SU-DHL-6 (cell line): ENCODE data around the gene ABCC3.

Source experiments
- H2AFZ ChIP-seq: fragments of 200-600 bp; sonication (generic); 2 replicates; pipeline ENCODE4 v1.6.1; 2014; ENCODE audit warnings: low read depth, mild to moderate bottlenecking, moderate library complexity, mixed read lengths, antibody characterized with exemption, low read length; ENCODE audit not compliant: severe bottlenecking
- H3F3A ChIP-seq: fragments of 200-600 bp; shearing (Covaris generic); 2 replicates; pipeline ENCODE4 v1.6.0; 2016; ENCODE audit warnings: antibody characterized with exemption, mild to moderate bottlenecking; ENCODE audit not compliant: insufficient read depth
- H3K27ac ChIP-seq: fragments of 200-600 bp; sonication (generic); 2 replicates; pipeline ENCODE4 v1.5.1; 2016; ENCODE audit warnings: low read depth, mild to moderate bottlenecking, low read length, moderate library complexity, mixed read lengths
- H3K27me3 ChIP-seq: fragments of 200-600 bp; sonication (generic), shearing (Covaris generic); 2 replicates; pipeline ENCODE4 v1.6.0; 2014; ENCODE audit warnings: mild to moderate bottlenecking, low read length
- H3K36me3 ChIP-seq: fragments of 200-600 bp; sonication (generic); 2 replicates; pipeline ENCODE4 v1.6.1; 2014; ENCODE audit warnings: mild to moderate bottlenecking, low read length, mixed read lengths
- H3K4me2 ChIP-seq: fragments of 300-600, 200-600 bp; shearing (Covaris generic), sonication (generic); 2 replicates; pipeline ENCODE4 v1.6.0; 2014; ENCODE audit warnings: low read length, low read depth, mild to moderate bottlenecking; ENCODE audit not compliant: poor library complexity, severe bottlenecking
- H3K4me3 ChIP-seq: fragments of 200-600 bp; sonication (generic); 2 replicates; pipeline ENCODE4 v1.5.1; 2014; ENCODE audit warnings: antibody characterized with exemption, low read length, mild to moderate bottlenecking, mixed read lengths; ENCODE audit not compliant: insufficient read depth, poor library complexity, severe bottlenecking
- H3K79me2 ChIP-seq: fragments of 200-600 bp; sonication (generic); 2 replicates; pipeline ENCODE4 v1.6.1; 2014; ENCODE audit warnings: mild to moderate bottlenecking, low read length, moderate library complexity; ENCODE audit not compliant: insufficient read depth
- H3K9ac ChIP-seq: fragments of 200-600 bp; sonication (generic); 2 replicates; pipeline ENCODE4 v1.7.0; 2014; ENCODE audit warnings: mild to moderate bottlenecking, low read length
- H3K9me2 ChIP-seq: fragments of 200-600 bp; sonication (generic); replicated peaks from 2 replicates; pipeline ENCODE4 v1.6.1; 2014; ENCODE audit warnings: low read length; ENCODE audit not compliant: insufficient read depth
- H3K9me3 ChIP-seq: fragments of 200-600 bp; sonication (generic); 2 replicates; pipeline ENCODE4 v1.6.1; 2014; ENCODE audit warnings: low read length, mixed read lengths; ENCODE audit not compliant: insufficient read depth
- H4K20me1 ChIP-seq: fragments of 200-600 bp; sonication (generic); 2 replicates; pipeline ENCODE4 v1.6.1; 2014; ENCODE audit warnings: low read depth, mild to moderate bottlenecking, antibody characterized with exemption, low read length, moderate library complexity, mixed read lengths
- CTCF ChIP-seq: fragments of 200-600 bp; sonication (generic); IDR thresholded peaks from one replicate; pipeline ENCODE4 v1.5.1; 2017; ENCODE audit warnings: antibody characterized with exemption, mild to moderate bottlenecking, low read length, moderate library complexity; ENCODE audit not compliant: insufficient read depth, poor library complexity, severe bottlenecking
- EZH2phosphoT487 ChIP-seq: fragments of 200-600 bp; sonication (generic), shearing (Covaris generic); conservative IDR thresholded peaks from 2 replicates; pipeline ENCODE4 v1.6.1; 2018; ENCODE audit warnings: mild to moderate bottlenecking, antibody characterized with exemption, low read length, moderate library complexity, mixed read lengths

Gene ABCC3

DNA sequence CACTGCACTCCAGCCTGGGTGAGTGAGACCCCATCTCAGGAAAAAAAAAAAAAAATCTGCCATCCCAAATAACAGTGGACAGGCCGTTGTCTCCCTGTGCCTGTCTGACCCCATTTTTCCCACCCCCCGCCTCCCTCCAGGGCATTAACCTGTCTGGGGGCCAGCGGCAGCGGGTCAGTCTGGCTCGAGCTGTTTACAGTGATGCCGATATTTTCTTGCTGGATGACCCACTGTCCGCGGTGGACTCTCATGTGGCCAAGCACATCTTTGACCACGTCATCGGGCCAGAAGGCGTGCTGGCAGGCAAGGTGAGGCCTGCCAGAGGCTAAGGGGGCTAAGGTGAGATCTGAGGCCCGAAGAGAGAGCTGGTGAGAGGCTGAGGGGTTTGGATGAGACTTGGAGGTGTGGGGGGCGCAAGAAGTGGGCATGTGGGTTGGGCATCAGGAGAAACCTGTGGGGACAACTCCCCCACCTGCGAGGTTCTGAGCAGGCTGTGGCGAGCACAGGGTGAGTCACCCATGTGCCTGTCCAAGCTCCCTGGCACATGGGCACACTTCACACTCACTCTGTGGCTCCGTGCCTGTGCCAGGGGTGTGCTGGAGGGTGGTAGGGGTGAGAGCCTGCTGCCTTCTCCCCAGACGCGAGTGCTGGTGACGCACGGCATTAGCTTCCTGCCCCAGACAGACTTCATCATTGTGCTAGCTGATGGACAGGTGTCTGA is 38.3 kb downstream of the ABCC3 start:
- H3K4me3 ChIP-seq: no peak overlapping the region
- no peak overlapping the region for H3K4me2 ChIP-seq
- no peaks in the 10 kb centered on the region for H3K79me2 ChIP-seq
- no peaks in the 10 kb centered on the region for H3K27me3 ChIP-seq
- TF ChIP-seq CTCF (no peak), EZH2phosphoT487 (no peak)
- no peak overlapping the region for H3K27ac ChIP-seq
- H4K20me1 ChIP-seq: no peaks in the 10 kb centered on the region
- no peaks in the 10 kb centered on the region for H3K36me3 ChIP-seq
- no peaks in the 10 kb centered on the region for H3F3A ChIP-seq
- H3K9me3 ChIP-seq: no peaks in the 10 kb centered on the region
- no peak overlapping the region for H3K9ac ChIP-seq
- H2AFZ ChIP-seq: no peak overlapping the region
- no peaks in the 10 kb centered on the region for H3K9me2 ChIP-seq

GRCh38 chr17:50675190-50675589 is 40.5 kb downstream of the ABCC3 start:
- TF ChIP-seq CTCF (no peak), EZH2phosphoT487 (no peak)
- Histone ChIP-seq H3K27ac (no peak overlapping the region), H4K20me1 (no peaks in the 10 kb centered on the region), H3K4me3 (no peak overlapping the region), H3K4me2 (no peak overlapping the region), H3K9me2 (no peaks in the 10 kb centered on the region), H3K9ac (no peak overlapping the region), H2AFZ (no peak overlapping the region), H3K9me3 (no peaks in the 10 kb centered on the region), H3F3A (no peaks in the 10 kb centered on the region), H3K27me3 (no peaks in the 10 kb centered on the region), H3K79me2 (no peaks in the 10 kb centered on the region), H3K36me3 (no peaks in the 10 kb centered on the region)

DNA sequence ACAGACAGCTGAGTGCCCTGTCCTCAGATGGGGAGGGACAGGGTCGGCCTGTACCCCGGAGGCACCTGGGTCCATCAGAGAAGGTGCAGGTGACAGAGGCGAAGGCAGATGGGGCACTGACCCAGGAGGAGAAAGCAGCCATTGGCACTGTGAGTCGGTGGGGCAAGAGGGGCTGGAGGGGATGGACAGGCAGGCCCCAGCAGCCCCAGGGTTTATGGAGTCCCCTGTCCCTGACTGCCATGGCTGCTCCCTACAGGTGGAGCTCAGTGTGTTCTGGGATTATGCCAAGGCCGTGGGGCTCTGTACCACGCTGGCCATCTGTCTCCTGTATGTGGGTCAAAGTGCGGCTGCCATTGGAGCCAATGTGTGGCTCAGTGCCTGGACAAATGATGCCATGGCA is 40.9 kb downstream of the ABCC3 start:
- no peak overlapping the region for H3K27ac ChIP-seq
- H2AFZ ChIP-seq: no peak overlapping the region
- H3K79me2 ChIP-seq: no peaks in the 10 kb centered on the region

More for the DNA sequence above, 40.9 kb downstream of the ABCC3 start:
- Histone ChIP-seq H3K9me2 (no peaks in the 10 kb centered on the region), H3K4me2 (no peak overlapping the region), H4K20me1 (no peaks in the 10 kb centered on the region), H3K4me3 (no peak overlapping the region), H3K9me3 (no peaks in the 10 kb centered on the region), H3K9ac (no peak overlapping the region), H3K27me3 (no peaks in the 10 kb centered on the region), H3F3A (no peaks in the 10 kb centered on the region), H3K36me3 (no peaks in the 10 kb centered on the region)
- no peak for TF ChIP-seq EZH2phosphoT487
- TF ChIP-seq CTCF: no peak
